ENCODE data around the gene FGGY. TPM values are rescaled to one million over a fixed set of nuclear protein-coding genes. Genes with fewer than 3 reads are reported as not detected.

Gene FGGY
- total and polyA plus RNA-seq, 3 experiments from 2014 or later: 5.3 to 7.9 (median 6.6) TPM

DNA sequence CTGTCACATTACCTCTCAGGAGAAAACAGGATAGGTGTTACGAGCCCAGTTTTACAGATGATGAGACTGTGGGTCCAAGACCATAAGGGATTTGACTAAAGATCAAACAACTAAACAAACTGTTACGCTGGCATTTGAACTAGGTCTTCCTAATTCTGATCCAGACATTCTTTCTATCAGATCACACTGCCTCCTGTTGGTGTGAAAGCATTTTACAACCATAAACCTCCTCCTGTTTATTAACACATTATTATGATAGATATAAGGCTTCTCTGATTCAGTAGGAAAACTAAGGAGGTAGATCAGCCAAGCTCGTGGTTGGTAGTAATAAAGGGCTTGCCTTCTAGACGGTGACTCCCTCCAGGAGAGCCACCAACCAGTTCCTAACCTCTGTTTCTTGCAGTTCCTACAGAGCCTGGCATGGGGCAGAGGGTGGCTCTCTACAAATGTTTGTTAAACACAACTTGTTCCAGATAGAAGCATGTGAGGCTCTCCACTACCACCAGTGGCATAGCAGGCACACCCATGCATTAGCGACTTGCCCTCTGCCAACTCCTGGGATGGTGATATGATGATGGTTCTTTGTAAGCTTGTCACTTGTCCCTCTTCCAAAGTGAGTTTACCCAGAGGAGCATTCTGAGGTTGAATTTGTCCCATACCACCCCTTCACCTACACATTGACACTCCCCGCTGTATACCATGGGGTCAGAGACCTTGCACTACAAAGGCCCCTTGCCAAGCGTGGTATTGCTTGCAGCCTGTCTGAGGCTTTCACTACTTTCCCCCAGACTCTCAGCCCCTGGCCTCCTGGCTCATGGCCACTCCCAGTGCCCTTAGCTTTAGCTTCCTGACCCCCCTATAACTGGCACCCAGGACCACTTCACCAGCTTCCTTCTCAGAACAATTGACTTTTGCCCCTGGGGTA is 421.4 kb downstream of the FGGY start:
- no peak overlapping the region for H3K4me3 ChIP-seq (ENCODE audit: low read length)
- H3K36me3 ChIP-seq (ENCODE audit: insufficient read depth, low read length): no peaks in the 10 kb centered on the region
- no peaks in the 10 kb centered on the region for H3K4me1 ChIP-seq (ENCODE audit: insufficient read depth, low read length)
- H3K9me3 ChIP-seq (ENCODE audit: low read length): no peaks in the 10 kb centered on the region
- ChIA-PET POLR2A (no interaction called here), CTCF (interaction anchor here (1.0 to 1.4 kb wide), 2 partner anchors 19 to 41 kb away, joined by 3 read pairs; no protein-coding TSS in a partner anchor)
- no peak overlapping the region for H3K27ac ChIP-seq (ENCODE audit: low read depth, low read length)
- Mint-ChIP-seq H3K36me3 (peaks cover 0 to 2% (median under 1%) of the 10 kb centered on the region in 3 donors), H3K27me3 (peaks cover 0 to 2% of the 10 kb centered on the region in 2 donors), H3K4me3 (no peak overlapping the region), H3K4me1 (no peaks in the 10 kb centered on the region), H3K9me3 (no peaks in the 10 kb centered on the region), H3K27ac (peak overlapping the region in 1 of 8 donors; percentile 50)
- H3K27me3 ChIP-seq (ENCODE audit: insufficient read depth, low read length, poor library complexity, severe bottlenecking): no peaks in the 10 kb centered on the region
- no peak for DNase-seq

GRCh38 chr1:59718989-59719360 is 422.1 kb downstream of the FGGY start:
- Histone ChIP-seq H3K4me1 (ENCODE audit: insufficient read depth, low read length) (no peaks in the 10 kb centered on the region), H3K27me3 (ENCODE audit: insufficient read depth, low read length, poor library complexity, severe bottlenecking) (no peaks in the 10 kb centered on the region), H3K9me3 (ENCODE audit: low read length) (no peaks in the 10 kb centered on the region), H3K36me3 (ENCODE audit: insufficient read depth, low read length) (no peaks in the 10 kb centered on the region), H3K27ac (ENCODE audit: low read depth, low read length) (no peak overlapping the region), H3K4me3 (ENCODE audit: low read length) (no peak overlapping the region)
- no peak overlapping the region for H3K4me3 Mint-ChIP-seq
- DNase-seq: no peak
- H3K27me3 Mint-ChIP-seq: peaks cover 0 to 2% of the 10 kb centered on the region in 2 donors
- H3K27ac Mint-ChIP-seq: no peak overlapping the region
- peaks cover 0 to 2% (median 0%) of the 10 kb centered on the region in 3 donors for H3K36me3 Mint-ChIP-seq
- ChIA-PET POLR2A (no interaction called here), CTCF (interaction anchor here (1.0 to 1.4 kb wide), 2 partner anchors 20 to 40 kb away, joined by 3 read pairs; no protein-coding TSS in a partner anchor)
- H3K4me1 Mint-ChIP-seq: no peaks in the 10 kb centered on the region
- no peaks in the 10 kb centered on the region for H3K9me3 Mint-ChIP-seq

- DNase-seq: no peak
- no peak overlapping the region for H3K27ac Mint-ChIP-seq
- POLR2A ChIA-PET: no interaction called here
- peaks cover 0 to 4% of the 10 kb centered on the region in 2 donors for H3K27me3 Mint-ChIP-seq
- H3K27me3 ChIP-seq (ENCODE audit: insufficient read depth, low read length, poor library complexity, severe bottlenecking): no peaks in the 10 kb centered on the region
- no peaks in the 10 kb centered on the region for H3K4me1 Mint-ChIP-seq
- no peak overlapping the region for H3K4me3 ChIP-seq (ENCODE audit: low read length)
- CTCF ChIA-PET: no interaction called here
- peaks cover 0 to 4% (median 3%) of the 10 kb centered on the region in 3 donors for H3K36me3 Mint-ChIP-seq
- no peaks in the 10 kb centered on the region for H3K9me3 ChIP-seq (ENCODE audit: low read length)
- no peaks in the 10 kb centered on the region for H3K9me3 Mint-ChIP-seq
- no peak overlapping the region for H3K27ac ChIP-seq (ENCODE audit: low read depth, low read length)
- H3K4me1 ChIP-seq (ENCODE audit: insufficient read depth, low read length): no peaks in the 10 kb centered on the region
- H3K4me3 Mint-ChIP-seq: no peak overlapping the region
- no peaks in the 10 kb centered on the region for H3K36me3 ChIP-seq (ENCODE audit: insufficient read depth, low read length)
Observed at GRCh38 chr1:59720326-59721115, 423.6 kb downstream of the FGGY start.

DNA sequence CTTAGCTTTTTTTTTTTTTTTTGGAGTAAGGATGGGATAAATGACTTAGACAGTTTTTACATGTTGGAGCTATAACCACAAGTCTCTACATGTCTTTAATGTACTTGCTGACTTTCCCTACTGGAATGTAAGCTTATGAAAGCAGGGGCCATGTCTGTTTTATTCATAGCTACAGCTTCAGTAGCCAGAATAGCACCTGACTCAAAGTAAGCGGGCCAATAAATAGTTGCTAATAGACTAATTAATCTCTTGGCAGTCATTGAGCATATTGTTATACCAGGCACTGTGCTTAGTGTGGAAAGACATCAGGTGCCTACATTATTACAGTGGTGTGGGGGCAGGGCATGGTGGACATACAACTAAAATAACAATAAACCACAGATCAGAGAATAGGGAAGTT is 433.4 kb downstream of the FGGY start:
- POLR2A ChIA-PET: no interaction called here
- CTCF ChIA-PET: no interaction called here
- Mint-ChIP-seq H3K4me1 (peaks cover 9 to 23% (median 12%) of the 10 kb centered on the region in 3 donors), H3K4me3 (no peak overlapping the region), H3K36me3 (peaks cover 0 to 10% (median 1%) of the 10 kb centered on the region in 3 donors), H3K9me3 (no peaks in the 10 kb centered on the region), H3K27me3 (peaks cover 0 to 2% of the 10 kb centered on the region in 2 donors), H3K27ac (no peak overlapping the region)
- H3K27ac ChIP-seq (ENCODE audit: low read depth, low read length): no peak overlapping the region
- no peaks in the 10 kb centered on the region for H3K9me3 ChIP-seq (ENCODE audit: low read length)
- DNase-seq: no peak
- no peak overlapping the region for H3K4me3 ChIP-seq (ENCODE audit: low read length)
- H3K36me3 ChIP-seq (ENCODE audit: insufficient read depth, low read length): no peaks in the 10 kb centered on the region
- H3K27me3 ChIP-seq (ENCODE audit: insufficient read depth, low read length, poor library complexity, severe bottlenecking): no peaks in the 10 kb centered on the region
- peaks cover 8% of the 10 kb centered on the region for H3K4me1 ChIP-seq (ENCODE audit: insufficient read depth, low read length)

DNA sequence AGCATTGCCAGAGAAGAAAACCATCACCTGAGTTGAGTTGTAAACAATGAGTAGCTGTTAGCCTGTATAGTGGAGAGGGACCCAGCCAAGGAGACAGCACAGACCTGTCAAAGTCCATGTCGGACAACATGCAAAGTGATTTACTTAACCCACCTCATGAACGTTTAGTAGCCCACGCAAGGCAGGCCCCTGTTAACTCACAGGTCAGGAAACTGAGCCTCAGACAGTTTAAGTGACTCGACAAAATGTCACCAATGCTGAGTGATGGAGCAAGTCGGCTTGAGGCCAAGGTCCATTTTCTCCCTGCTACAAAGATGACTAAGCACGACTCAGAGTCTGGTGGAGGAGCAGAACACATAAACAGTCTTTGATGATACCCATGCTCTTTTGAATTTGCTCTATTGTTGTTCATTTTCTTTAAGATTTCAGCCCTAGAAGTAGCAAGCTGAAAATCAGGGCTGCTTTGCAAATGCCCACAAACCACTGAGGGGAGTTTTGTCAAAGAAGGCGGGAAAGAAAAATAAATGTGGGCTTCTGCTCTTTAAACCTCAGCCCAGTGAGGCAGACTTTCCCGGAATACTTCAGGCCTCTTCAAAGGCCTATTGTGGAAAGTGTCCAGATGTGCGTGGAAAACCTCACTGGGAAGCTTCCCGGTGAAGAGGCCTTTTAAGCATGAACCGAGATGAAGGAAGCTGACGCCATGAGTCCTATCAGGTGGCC is 434.0 kb downstream of the FGGY start:
- no peak overlapping the region for H3K4me3 Mint-ChIP-seq
- peak overlapping the region; percentile 36 for H3K27ac ChIP-seq (ENCODE audit: low read depth, low read length)
- peak overlapping the region in 1 of 8 donors; percentile 58 for H3K27ac Mint-ChIP-seq
- no peaks in the 10 kb centered on the region for H3K36me3 ChIP-seq (ENCODE audit: insufficient read depth, low read length)
- no peaks in the 10 kb centered on the region for H3K27me3 ChIP-seq (ENCODE audit: insufficient read depth, low read length, poor library complexity, severe bottlenecking)
- no peak overlapping the region for H3K4me3 ChIP-seq (ENCODE audit: low read length)
- peaks cover 9 to 23% (median 12%) of the 10 kb centered on the region in 3 donors for H3K4me1 Mint-ChIP-seq
- ChIA-PET CTCF (interaction anchor here (1.2 kb wide), 1 partner anchor 10 kb away, joined by 3 read pairs; no protein-coding TSS in a partner anchor), POLR2A (no interaction called here)
- H3K27me3 Mint-ChIP-seq: peaks cover 0 to 2% of the 10 kb centered on the region in 2 donors
- no peaks in the 10 kb centered on the region for H3K9me3 ChIP-seq (ENCODE audit: low read length)
- no peak for DNase-seq
- H3K4me1 ChIP-seq (ENCODE audit: insufficient read depth, low read length): peaks cover 8% of the 10 kb centered on the region
- peaks cover 0 to 14% (median 1%) of the 10 kb centered on the region in 3 donors for H3K36me3 Mint-ChIP-seq
- peaks cover 0 to under 1% (median 0%) of the 10 kb centered on the region in 5 donors for H3K9me3 Mint-ChIP-seq

- no peaks in the 10 kb centered on the region for H3K9me3 ChIP-seq (ENCODE audit: low read length)
- CTCF ChIA-PET: interaction anchor here (1.2 kb wide), 1 partner anchor 9 kb away, joined by 3 read pairs; no protein-coding TSS in a partner anchor
- peak overlapping the region in 3 of 8 donors; percentile 18 to 78 (median 37) for H3K27ac Mint-ChIP-seq
Observed at GRCh38 chr1:59731591-59731990, 434.7 kb downstream of the FGGY start.

DNA sequence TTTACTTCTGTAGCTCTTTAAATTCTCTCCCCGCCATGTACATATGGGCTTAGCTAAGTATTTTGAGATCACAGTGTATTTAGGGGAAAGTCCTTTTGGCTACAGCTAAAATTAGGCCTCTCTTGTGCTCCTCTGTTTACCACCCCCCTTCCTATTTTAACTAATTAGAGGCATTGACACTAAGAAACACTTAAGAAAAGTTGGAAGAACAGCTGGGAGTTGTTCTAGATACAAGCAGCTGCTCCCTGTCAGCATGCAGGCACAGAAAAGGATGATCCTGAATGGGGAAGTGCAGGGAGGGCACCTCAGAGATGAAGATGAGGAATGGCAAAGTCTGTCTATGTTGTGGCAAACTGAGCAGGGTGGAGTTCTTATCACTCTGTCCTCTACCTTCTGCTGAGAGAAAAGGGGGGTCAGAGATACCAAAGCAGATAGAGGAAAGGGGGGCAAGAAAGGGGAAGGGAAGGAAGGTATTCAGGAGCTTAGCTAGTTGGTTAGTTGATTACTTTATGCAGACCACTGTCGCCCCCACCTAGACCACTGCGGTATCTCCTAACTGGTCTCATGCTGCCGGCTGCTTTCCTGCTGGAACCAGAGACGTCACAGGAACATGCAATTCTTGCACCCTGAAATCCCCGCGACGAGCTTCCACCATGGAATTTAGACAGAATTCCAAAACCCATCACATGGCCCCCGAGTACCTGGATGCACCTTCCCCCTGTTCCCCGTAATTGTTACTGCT is 435.5 kb downstream of the FGGY start:
- Histone ChIP-seq H3K4me3 (ENCODE audit: low read length) (no peak overlapping the region), H3K4me1 (ENCODE audit: insufficient read depth, low read length) (peaks cover 8% of the 10 kb centered on the region), H3K36me3 (ENCODE audit: insufficient read depth, low read length) (no peaks in the 10 kb centered on the region), H3K27ac (ENCODE audit: low read depth, low read length) (no peak overlapping the region), H3K9me3 (ENCODE audit: low read length) (no peaks in the 10 kb centered on the region), H3K27me3 (ENCODE audit: insufficient read depth, low read length, poor library complexity, severe bottlenecking) (no peaks in the 10 kb centered on the region)
- Mint-ChIP-seq H3K9me3 (peaks cover 0 to 7% (median 5%) of the 10 kb centered on the region in 5 donors), H3K4me1 (peaks cover 9 to 23% (median 12%) of the 10 kb centered on the region in 3 donors), H3K27me3 (peaks cover 0 to 2% of the 10 kb centered on the region in 2 donors), H3K36me3 (peaks cover 0 to 21% (median 4%) of the 10 kb centered on the region in 3 donors), H3K4me3 (no peak overlapping the region), H3K27ac (peak overlapping the region in 2 of 8 donors; percentile 11 to 56)
- DNase-seq: no peak
- POLR2A ChIA-PET: no interaction called here
- CTCF ChIA-PET: interaction anchor here (1.2 kb wide), 1 partner anchor 8 kb away, joined by 3 read pairs; no protein-coding TSS in a partner anchor

More at GRCh38 chr1:59731591-59731990, 434.7 kb downstream of the FGGY start:
- Histone ChIP-seq H3K4me1 (ENCODE audit: insufficient read depth, low read length) (peaks cover 8% of the 10 kb centered on the region), H3K36me3 (ENCODE audit: insufficient read depth, low read length) (no peaks in the 10 kb centered on the region), H3K27ac (ENCODE audit: low read depth, low read length) (no peak overlapping the region), H3K4me3 (ENCODE audit: low read length) (no peak overlapping the region), H3K27me3 (ENCODE audit: insufficient read depth, low read length, poor library complexity, severe bottlenecking) (no peaks in the 10 kb centered on the region)
- Mint-ChIP-seq H3K27me3 (peaks cover 0 to 2% of the 10 kb centered on the region in 2 donors), H3K9me3 (peaks cover 0 to 7% (median 4%) of the 10 kb centered on the region in 5 donors), H3K4me1 (peaks cover 9 to 23% (median 12%) of the 10 kb centered on the region in 3 donors), H3K36me3 (peaks cover 0 to 20% (median 4%) of the 10 kb centered on the region in 3 donors), H3K4me3 (no peak overlapping the region)
- DNase-seq: no peak
- POLR2A ChIA-PET: no interaction called here
